ENCODE data around the gene SPATA31D3.
"Not testable (repeated sequence)": the region's sequence is repeated elsewhere in the genome, so short reads cannot be mapped to it uniquely, and the experiment has no call there.

SPATA31D3 gene

DNA sequence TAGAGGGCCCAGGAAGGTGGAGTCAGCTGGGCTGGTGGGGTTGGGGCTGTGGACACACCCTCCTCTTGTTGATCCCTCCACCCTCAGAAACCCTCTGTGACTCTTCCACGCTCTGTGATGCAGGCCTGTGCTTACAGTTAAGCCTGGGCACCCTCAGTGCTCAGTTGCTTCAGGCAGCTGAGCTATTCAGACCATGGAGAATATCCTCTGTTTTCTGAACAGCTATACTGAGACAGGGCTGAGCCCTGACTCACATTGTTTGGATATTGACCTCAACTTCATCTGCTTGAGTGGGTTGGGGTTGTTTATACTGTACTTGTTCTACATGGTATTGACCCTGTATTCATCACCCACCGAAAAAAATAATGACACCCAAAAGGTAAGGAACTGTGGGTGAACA, at the start of gene SPATA31D3:
Gene SPATA31D3 (plus strand): TSS at position 108 of the 400 bp plus-strand sequence. CDS start 86 bp downstream, at position 194.
- not testable (repeated sequence) for H3K9me3 ChIP-seq (ENCODE audit: control insufficient read depth in 1 of 2, low read length in 2 of 2); H3K36me3 ChIP-seq (ENCODE audit: control insufficient read depth in 1 of 2, insufficient read depth in 2 of 2, low read length in 2 of 2); H3K4me3 ChIP-seq (ENCODE audit: low read depth in 1 of 2, low read length in 2 of 2)

DNA sequence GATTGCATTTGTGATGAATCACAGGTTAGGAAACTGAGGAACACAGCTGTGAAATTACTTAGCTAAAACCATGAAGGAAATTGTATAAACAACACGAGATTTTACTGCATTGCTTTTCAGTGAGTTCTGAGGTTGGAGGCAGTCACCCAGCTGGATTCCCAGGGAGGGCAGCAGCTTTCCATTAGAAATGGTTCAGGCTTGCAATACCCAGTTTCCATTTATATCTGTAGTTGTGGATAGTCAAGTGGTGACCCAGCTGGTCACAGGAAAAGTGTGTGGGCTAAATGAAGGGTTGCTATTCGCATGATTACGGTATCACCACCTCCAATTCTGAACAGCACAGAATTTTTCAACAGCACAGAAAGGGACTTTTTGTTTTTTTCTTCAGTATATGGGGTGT, 49.4 kb upstream of the SPATA31D3 start:
- Histone ChIP-seq H3K9me3 (ENCODE audit: control insufficient read depth in 1 of 2, low read length in 2 of 2) (no peaks in the 10 kb centered on the region), H3K36me3 (ENCODE audit: control insufficient read depth in 1 of 2, insufficient read depth in 2 of 2, low read length in 2 of 2) (no peaks in the 10 kb centered on the region), H3K27ac (ENCODE audit: low read length) (no peak overlapping the region), H3K4me3 (ENCODE audit: low read depth in 1 of 2, low read length in 2 of 2) (no peak overlapping the region), H3K27me3 (ENCODE audit: low read depth, low read length) (no peaks in the 10 kb centered on the region), H3K4me1 (ENCODE audit: control insufficient read depth in 1 of 2, insufficient read depth in 2 of 2, low read length in 2 of 2) (no peaks in the 10 kb centered on the region)

More for the DNA sequence above, at the start of gene SPATA31D3:
- H3K4me1 ChIP-seq (ENCODE audit: control insufficient read depth in 1 of 2, insufficient read depth in 2 of 2, low read length in 2 of 2); H3K27ac ChIP-seq (ENCODE audit: low read length); H3K27me3 ChIP-seq (ENCODE audit: low read depth, low read length): not testable (repeated sequence)

DNA sequence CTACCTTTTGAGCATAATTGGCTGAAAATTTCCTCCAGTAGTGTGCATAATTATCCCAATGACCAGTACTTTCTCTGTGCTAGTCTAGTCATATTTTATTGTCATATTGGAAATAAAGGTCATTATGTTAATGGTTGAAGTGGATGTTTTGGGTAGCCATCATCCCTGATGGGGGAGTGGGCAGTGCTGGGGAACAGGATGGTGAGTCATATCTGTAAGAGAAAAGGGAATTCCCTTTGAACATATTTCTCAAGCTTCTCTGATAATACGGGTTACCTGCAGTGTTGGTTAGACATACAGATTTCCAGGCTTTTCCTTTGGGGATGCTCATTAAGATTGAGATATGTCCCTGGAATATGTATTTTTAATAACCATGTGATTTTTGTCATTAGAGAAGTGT, 48.4 kb upstream of the SPATA31D3 start:
- Histone ChIP-seq H3K27ac (ENCODE audit: low read length) (no peak overlapping the region), H3K27me3 (ENCODE audit: low read depth, low read length) (no peaks in the 10 kb centered on the region), H3K4me1 (ENCODE audit: control insufficient read depth in 1 of 2, insufficient read depth in 2 of 2, low read length in 2 of 2) (no peaks in the 10 kb centered on the region), H3K36me3 (ENCODE audit: control insufficient read depth in 1 of 2, insufficient read depth in 2 of 2, low read length in 2 of 2) (no peaks in the 10 kb centered on the region), H3K4me3 (ENCODE audit: low read depth in 1 of 2, low read length in 2 of 2) (no peak overlapping the region), H3K9me3 (ENCODE audit: control insufficient read depth in 1 of 2, low read length in 2 of 2) (no peaks in the 10 kb centered on the region)

DNA sequence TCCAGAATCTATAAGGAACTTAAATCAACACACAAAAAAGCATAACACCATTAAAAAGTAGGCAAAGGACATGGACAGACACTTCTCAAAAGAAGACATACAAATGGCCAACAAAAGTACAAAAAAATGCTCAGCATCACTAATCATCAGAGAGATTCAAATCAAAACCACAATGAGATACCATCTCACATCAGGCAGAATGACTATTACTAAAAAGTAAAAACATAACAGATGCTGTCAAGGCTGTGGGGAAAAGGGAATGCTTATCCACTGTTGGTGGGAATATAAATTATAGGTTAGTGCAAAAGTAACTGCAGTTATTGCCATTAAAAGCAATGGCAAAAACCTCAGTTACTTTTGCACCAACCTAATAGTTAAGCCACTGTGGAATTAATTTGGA, 47.2 kb upstream of the SPATA31D3 start:
- no peak overlapping the region for H3K4me3 ChIP-seq (ENCODE audit: low read depth in 1 of 2, low read length in 2 of 2)
- H3K9me3 ChIP-seq (ENCODE audit: control insufficient read depth in 1 of 2, low read length in 2 of 2), result no peaks in the 10 kb centered on the region
- no peaks in the 10 kb centered on the region for H3K36me3 ChIP-seq (ENCODE audit: control insufficient read depth in 1 of 2, insufficient read depth in 2 of 2, low read length in 2 of 2)
- H3K27me3 ChIP-seq (ENCODE audit: low read depth, low read length), result no peaks in the 10 kb centered on the region
- peaks cover 0 to 5% of the 10 kb centered on the region in 2 donors for H3K4me1 ChIP-seq (ENCODE audit: control insufficient read depth in 1 of 2, insufficient read depth in 2 of 2, low read length in 2 of 2)
- no peak overlapping the region for H3K27ac ChIP-seq (ENCODE audit: low read length)

DNA sequence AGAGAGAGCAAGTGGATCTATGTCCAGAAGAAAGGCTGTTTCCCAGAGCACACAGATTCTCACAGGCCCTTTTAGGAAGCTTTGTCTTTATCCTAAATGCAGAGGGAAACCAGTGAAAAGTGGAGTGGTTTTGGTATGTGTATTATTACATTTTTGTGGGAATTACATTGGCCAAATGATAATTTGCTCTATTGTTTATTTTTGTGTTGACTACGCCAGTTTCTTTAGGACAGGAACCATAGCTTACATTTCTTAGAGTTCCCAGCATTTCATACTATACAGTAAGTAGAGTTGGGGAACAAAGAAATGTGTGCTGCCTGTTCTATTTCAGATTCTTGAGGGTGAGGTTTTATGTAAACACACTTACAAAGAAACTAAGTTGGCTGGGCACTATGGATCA, 44.4 kb upstream of the SPATA31D3 start:
- no peak overlapping the region for H3K4me3 ChIP-seq (ENCODE audit: low read depth in 1 of 2, low read length in 2 of 2)
- H3K27me3 ChIP-seq (ENCODE audit: low read depth, low read length), result no peaks in the 10 kb centered on the region
- H3K4me1 ChIP-seq (ENCODE audit: control insufficient read depth in 1 of 2, insufficient read depth in 2 of 2, low read length in 2 of 2), result peaks cover 0 to 8% of the 10 kb centered on the region in 2 donors
- H3K27ac ChIP-seq (ENCODE audit: low read length), result no peak overlapping the region
- no peaks in the 10 kb centered on the region for H3K36me3 ChIP-seq (ENCODE audit: control insufficient read depth in 1 of 2, insufficient read depth in 2 of 2, low read length in 2 of 2)
- no peaks in the 10 kb centered on the region for H3K9me3 ChIP-seq (ENCODE audit: control insufficient read depth in 1 of 2, low read length in 2 of 2)

DNA sequence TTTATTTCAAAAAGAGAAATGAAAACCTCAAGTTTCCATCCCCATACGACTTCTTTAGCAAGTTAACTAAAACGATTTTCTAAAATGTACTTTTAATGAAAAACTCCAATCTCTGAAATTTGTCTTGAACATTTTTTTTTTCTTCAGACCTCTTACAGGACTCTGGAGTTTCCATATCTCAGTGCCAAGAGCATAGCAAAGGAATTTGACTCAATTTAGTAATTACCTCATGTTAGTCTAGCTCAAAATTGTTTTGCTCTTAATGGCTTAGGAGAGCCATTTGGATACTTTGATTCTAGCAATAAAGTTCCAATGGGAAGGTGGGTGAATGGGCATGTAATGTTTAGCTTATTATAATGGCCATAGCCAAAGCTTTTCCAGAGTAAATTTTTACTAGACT, 41.1 kb upstream of the SPATA31D3 start:
- Histone ChIP-seq H3K27ac (ENCODE audit: low read length) (no peak overlapping the region), H3K36me3 (ENCODE audit: control insufficient read depth in 1 of 2, insufficient read depth in 2 of 2, low read length in 2 of 2) (no peaks in the 10 kb centered on the region), H3K27me3 (ENCODE audit: low read depth, low read length) (no peaks in the 10 kb centered on the region), H3K4me1 (ENCODE audit: control insufficient read depth in 1 of 2, insufficient read depth in 2 of 2, low read length in 2 of 2) (peaks cover 0 to 8% of the 10 kb centered on the region in 2 donors), H3K9me3 (ENCODE audit: control insufficient read depth in 1 of 2, low read length in 2 of 2) (no peaks in the 10 kb centered on the region), H3K4me3 (ENCODE audit: low read depth in 1 of 2, low read length in 2 of 2) (no peak overlapping the region)

DNA sequence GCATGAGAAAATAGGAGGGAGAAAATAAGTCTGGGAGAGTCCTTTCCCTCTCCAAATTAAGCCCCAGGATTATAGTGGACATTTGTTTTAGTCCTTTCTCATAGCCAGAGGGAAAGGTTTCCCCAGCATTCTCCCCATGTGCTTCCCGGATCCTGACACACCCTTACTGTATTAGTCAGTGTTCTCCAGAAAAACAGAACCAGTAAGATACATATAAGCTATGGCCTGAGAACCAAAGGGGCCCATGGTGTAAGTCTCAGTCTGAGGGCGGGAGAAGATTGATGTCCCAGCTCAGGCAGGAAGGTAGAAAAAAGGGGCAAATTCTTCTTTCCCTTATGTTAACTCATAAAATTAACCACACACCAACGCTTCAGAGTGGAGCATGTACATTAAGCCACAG, 40.7 kb upstream of the SPATA31D3 start:
- Histone ChIP-seq H3K4me1 (ENCODE audit: control insufficient read depth in 1 of 2, insufficient read depth in 2 of 2, low read length in 2 of 2) (peaks cover 0 to 8% of the 10 kb centered on the region in 2 donors), H3K36me3 (ENCODE audit: control insufficient read depth in 1 of 2, insufficient read depth in 2 of 2, low read length in 2 of 2) (no peaks in the 10 kb centered on the region), H3K4me3 (ENCODE audit: low read depth in 1 of 2, low read length in 2 of 2) (no peak overlapping the region), H3K9me3 (ENCODE audit: control insufficient read depth in 1 of 2, low read length in 2 of 2) (no peaks in the 10 kb centered on the region), H3K27me3 (ENCODE audit: low read depth, low read length) (no peaks in the 10 kb centered on the region), H3K27ac (ENCODE audit: low read length) (no peak overlapping the region)

DNA sequence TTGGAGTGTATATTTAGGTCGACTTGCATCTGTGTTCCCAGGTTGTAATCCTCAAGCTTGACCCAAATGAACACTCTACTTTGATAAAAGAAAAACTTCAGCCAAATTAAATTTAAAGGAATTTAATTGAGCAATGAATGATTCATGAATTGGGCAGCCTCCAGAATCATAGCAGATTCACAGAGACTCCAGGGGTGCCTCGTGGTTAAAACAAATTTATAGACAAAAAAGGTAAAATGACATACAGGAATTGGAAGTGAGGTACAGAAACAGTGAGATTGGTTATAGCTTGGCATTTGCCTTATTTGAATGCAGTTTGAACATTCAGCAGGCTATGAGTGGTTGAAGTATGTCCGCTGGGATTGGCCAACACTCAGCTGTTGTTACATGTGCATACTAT, 36.6 kb upstream of the SPATA31D3 start:
- Histone ChIP-seq H3K27me3 (ENCODE audit: low read depth, low read length) (no peaks in the 10 kb centered on the region), H3K4me3 (ENCODE audit: low read depth in 1 of 2, low read length in 2 of 2) (no peak overlapping the region), H3K27ac (ENCODE audit: low read length) (no peak overlapping the region), H3K4me1 (ENCODE audit: control insufficient read depth in 1 of 2, insufficient read depth in 2 of 2, low read length in 2 of 2) (no peaks in the 10 kb centered on the region), H3K9me3 (ENCODE audit: control insufficient read depth in 1 of 2, low read length in 2 of 2) (no peaks in the 10 kb centered on the region), H3K36me3 (ENCODE audit: control insufficient read depth in 1 of 2, insufficient read depth in 2 of 2, low read length in 2 of 2) (no peaks in the 10 kb centered on the region)

DNA sequence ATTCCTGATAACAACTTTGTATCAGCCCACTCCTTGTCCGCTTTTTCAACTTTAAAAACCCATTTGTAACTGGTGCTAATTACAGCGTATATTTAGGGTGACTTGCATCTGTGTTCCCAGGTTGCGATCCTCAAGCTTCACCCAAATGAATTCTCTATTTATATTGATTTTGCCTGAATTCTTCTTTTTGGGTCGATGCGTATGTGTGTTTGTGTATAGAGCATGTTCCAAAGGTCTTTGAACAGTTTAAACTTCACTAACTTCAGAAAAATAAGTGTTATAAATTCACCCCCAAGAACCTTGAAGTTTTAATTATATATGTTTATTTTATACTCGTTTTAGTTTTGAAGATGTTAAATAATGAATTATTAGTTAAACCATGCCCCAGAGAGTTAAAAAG, 31.2 kb upstream of the SPATA31D3 start:
- no peak overlapping the region for H3K4me3 ChIP-seq (ENCODE audit: low read depth in 1 of 2, low read length in 2 of 2)
- H3K36me3 ChIP-seq (ENCODE audit: control insufficient read depth in 1 of 2, insufficient read depth in 2 of 2, low read length in 2 of 2), result no peaks in the 10 kb centered on the region
- H3K27ac ChIP-seq (ENCODE audit: low read length), result no peak overlapping the region
- H3K27me3 ChIP-seq (ENCODE audit: low read depth, low read length), result no peaks in the 10 kb centered on the region
- H3K4me1 ChIP-seq (ENCODE audit: control insufficient read depth in 1 of 2, insufficient read depth in 2 of 2, low read length in 2 of 2), result no peaks in the 10 kb centered on the region
- H3K9me3 ChIP-seq (ENCODE audit: control insufficient read depth in 1 of 2, low read length in 2 of 2), result no peaks in the 10 kb centered on the region

DNA sequence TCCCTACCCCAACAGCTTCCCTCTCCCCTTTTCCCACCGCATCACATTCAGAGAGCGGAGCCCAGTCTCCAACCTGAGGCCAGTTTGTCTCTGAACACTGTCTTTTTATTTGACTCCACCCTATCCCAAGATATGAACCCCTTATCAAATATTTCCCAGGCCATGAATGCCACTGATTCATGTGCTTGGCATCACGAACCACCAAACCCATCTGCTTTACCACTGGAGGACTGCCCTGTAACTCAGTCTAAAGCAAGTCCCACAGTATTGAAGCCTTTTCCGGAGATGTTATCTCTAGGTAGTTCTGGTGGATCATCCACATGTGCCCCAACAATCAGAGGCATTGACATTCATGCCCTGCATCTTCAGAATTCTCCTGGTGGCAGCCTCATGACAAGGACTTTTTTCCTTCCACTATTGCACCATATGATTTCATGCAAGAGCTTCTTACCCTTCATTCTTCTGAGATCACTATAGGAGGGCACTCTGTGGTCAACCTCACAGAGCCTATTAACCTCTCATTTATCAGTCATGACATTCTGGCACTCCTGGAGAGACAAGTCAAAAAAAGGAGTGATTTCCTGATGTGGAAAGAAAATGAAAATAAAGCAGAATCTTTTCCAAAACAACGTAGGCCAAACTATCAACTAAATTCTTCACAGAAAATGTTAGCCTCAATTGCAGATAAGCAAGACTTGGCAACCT, 27.3 kb upstream of the SPATA31D3 start:
- Histone ChIP-seq H3K4me3 (ENCODE audit: low read depth in 1 of 2, low read length in 2 of 2) (no peak overlapping the region), H3K27me3 (ENCODE audit: low read depth, low read length) (no peaks in the 10 kb centered on the region), H3K9me3 (ENCODE audit: control insufficient read depth in 1 of 2, low read length in 2 of 2) (no peaks in the 10 kb centered on the region), H3K27ac (ENCODE audit: low read length) (no peak overlapping the region), H3K4me1 (ENCODE audit: control insufficient read depth in 1 of 2, insufficient read depth in 2 of 2, low read length in 2 of 2) (no peaks in the 10 kb centered on the region), H3K36me3 (ENCODE audit: control insufficient read depth in 1 of 2, insufficient read depth in 2 of 2, low read length in 2 of 2) (no peaks in the 10 kb centered on the region)

DNA sequence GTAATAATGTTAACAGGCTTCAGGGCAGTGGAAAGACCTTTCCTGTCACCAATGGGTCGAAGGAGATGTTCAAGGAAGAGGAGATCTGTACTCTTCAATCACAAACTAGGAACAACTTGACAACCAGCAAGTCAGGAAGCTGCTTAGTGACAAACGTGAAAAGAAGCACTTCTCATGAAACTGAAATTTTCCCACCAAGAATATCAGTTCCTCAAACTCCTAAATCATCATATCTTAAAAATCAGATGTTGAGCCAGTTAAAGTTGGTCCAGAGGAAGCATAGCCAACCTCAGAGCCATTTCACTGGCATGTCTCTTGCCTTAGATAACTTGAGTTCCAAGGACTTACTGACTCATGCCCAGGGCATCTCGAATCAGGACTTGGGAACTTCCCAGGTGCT, 24.8 kb upstream of the SPATA31D3 start:
- not testable (repeated sequence) for H3K27ac ChIP-seq (ENCODE audit: low read length); H3K36me3 ChIP-seq (ENCODE audit: control insufficient read depth in 1 of 2, insufficient read depth in 2 of 2, low read length in 2 of 2); H3K4me1 ChIP-seq (ENCODE audit: control insufficient read depth in 1 of 2, insufficient read depth in 2 of 2, low read length in 2 of 2)

DNA sequence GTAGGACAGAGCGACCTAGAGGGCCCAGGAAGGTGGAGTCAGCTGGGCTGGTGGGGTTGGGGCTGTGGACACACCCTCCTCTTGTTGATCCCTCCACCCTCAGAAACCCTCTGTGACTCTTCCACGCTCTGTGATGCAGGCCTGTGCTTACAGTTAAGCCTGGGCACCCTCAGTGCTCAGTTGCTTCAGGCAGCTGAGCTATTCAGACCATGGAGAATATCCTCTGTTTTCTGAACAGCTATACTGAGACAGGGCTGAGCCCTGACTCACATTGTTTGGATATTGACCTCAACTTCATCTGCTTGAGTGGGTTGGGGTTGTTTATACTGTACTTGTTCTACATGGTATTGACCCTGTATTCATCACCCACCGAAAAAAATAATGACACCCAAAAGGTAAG, 15.0 kb upstream of the SPATA31D3 start, which contains the start of gene SPATA31D4:
Gene SPATA31D4 (plus strand): TSS at position 124 of the 400 bp plus-strand sequence. CDS start 86 bp downstream, at position 210.
- not testable (repeated sequence) for H3K27ac ChIP-seq (ENCODE audit: low read length); H3K9me3 ChIP-seq (ENCODE audit: control insufficient read depth in 1 of 2, low read length in 2 of 2); H3K4me3 ChIP-seq (ENCODE audit: low read depth in 1 of 2, low read length in 2 of 2); H3K36me3 ChIP-seq (ENCODE audit: control insufficient read depth in 1 of 2, insufficient read depth in 2 of 2, low read length in 2 of 2); H3K27me3 ChIP-seq (ENCODE audit: low read depth, low read length); H3K4me1 ChIP-seq (ENCODE audit: control insufficient read depth in 1 of 2, insufficient read depth in 2 of 2, low read length in 2 of 2)

More for the DNA sequence above, 24.8 kb upstream of the SPATA31D3 start:
- not testable (repeated sequence) for H3K4me3 ChIP-seq (ENCODE audit: low read depth in 1 of 2, low read length in 2 of 2); H3K9me3 ChIP-seq (ENCODE audit: control insufficient read depth in 1 of 2, low read length in 2 of 2); H3K27me3 ChIP-seq (ENCODE audit: low read depth, low read length)
